Peyer's patch (tissue), 4 donors: Measurements from ENCODE around the gene SPRR3. TPM values are rescaled to one million over a fixed set of nuclear protein-coding genes. Genes with fewer than 3 reads are reported as not detected.

ENCODE experiments used
- DNase-seq, 3 donors: peaks; one replicate each; pipeline ENCODE4 v3.0.0-alpha.2; 2017 to 2019
- H3K27ac ChIP-seq, 4 donors: fragments of 200-600 bp; sonication (generic); one replicate each; pipeline ENCODE4 v1.5.1; 2016 to 2019
- H3K27me3 ChIP-seq, 2 donors: fragments of 200-600 bp; sonication (generic); one replicate each; pipeline ENCODE4 v1.5.1; 2019
- H3K36me3 ChIP-seq, 3 donors: fragments of 200-600 bp; sonication (generic); one replicate each; pipeline ENCODE4 v1.5.1; 2016 to 2019
- H3K4me1 ChIP-seq, 4 donors: fragments of 200-600 bp; sonication (generic); one replicate each; pipeline ENCODE4 v1.5.1; 2016 to 2019
- H3K4me3 ChIP-seq, 4 donors: fragments of 200-600 bp; sonication (generic); 1 replicate in 3 of 4; 2 replicates in 1 of 4; pipeline ENCODE4 v1.5.1; 2016 to 2019; ENCODE audit warnings: mild to moderate bottlenecking in 1 of 4
- H3K9me3 ChIP-seq, 4 donors: fragments of 200-600 bp; sonication (generic); one replicate each; pipeline ENCODE4 v1.5.1; 2016 to 2019; ENCODE audit warnings: mild to moderate bottlenecking in 1 of 4
- CTCF ChIP-seq, 6 experiments: fragments of 450-650 bp in 4 of 6; fragments of 200-600 bp in 2 of 6; sonication (generic) in 1 of 6; IDR thresholded peaks; one replicate each; pipeline ENCODE4 v1.5.1; 2017 to 2019; ENCODE audit warnings: antibody characterized with exemption in 6 of 6, mild to moderate bottlenecking in 3 of 6, moderate library complexity in 1 of 6
- POLR2A ChIP-seq, 2 donors: fragments of 450-650 bp; IDR thresholded peaks; one replicate each; pipeline ENCODE4 v1.5.1; 2017; ENCODE audit warnings: antibody characterized with exemption in 2 of 2, mild to moderate bottlenecking in 2 of 2, moderate library complexity in 2 of 2
- total RNA-seq, 4 donors: library from RNA; depleted of rRNA; stranded (reverse); fragments of >200 nt; gene quantifications; one replicate each; pipeline ENCODE4 v1.1.0, GENCODE V29; 2016

The SPRR3 gene
- total RNA-seq, 4 donors from 2014 or later, result 4.4 TPM; not detected in 3

- Histone ChIP-seq H3K4me1 (no peaks in the 10 kb centered on the region), H3K9me3 (no peaks in the 10 kb centered on the region), H3K27me3 (no peaks in the 10 kb centered on the region), H3K36me3 (no peaks in the 10 kb centered on the region), H3K27ac (no peak overlapping the region), H3K4me3 (no peak overlapping the region)
- TF ChIP-seq POLR2A (IDR thresholded peaks at IDR 0.05), result no peak
- TF ChIP-seq CTCF (IDR thresholded peaks at IDR 0.05), result no peak
- no peak for DNase-seq
Observed at GRCh38 chr1:153023109-153023508, 21.6 kb downstream of the SPRR3 start.

- no peaks in the 10 kb centered on the region for H3K36me3 ChIP-seq
- DNase-seq, result no peak
- no peaks in the 10 kb centered on the region for H3K9me3 ChIP-seq
- H3K27me3 ChIP-seq, result no peaks in the 10 kb centered on the region
- H3K4me1 ChIP-seq, result no peaks in the 10 kb centered on the region
- no peak overlapping the region for H3K27ac ChIP-seq
- TF ChIP-seq CTCF (IDR thresholded peaks at IDR 0.05) (no peak), POLR2A (IDR thresholded peaks at IDR 0.05) (no peak)
- no peak overlapping the region for H3K4me3 ChIP-seq
Observed at GRCh38 chr1:153024413-153024812, 22.9 kb downstream of the SPRR3 start.

DNA sequence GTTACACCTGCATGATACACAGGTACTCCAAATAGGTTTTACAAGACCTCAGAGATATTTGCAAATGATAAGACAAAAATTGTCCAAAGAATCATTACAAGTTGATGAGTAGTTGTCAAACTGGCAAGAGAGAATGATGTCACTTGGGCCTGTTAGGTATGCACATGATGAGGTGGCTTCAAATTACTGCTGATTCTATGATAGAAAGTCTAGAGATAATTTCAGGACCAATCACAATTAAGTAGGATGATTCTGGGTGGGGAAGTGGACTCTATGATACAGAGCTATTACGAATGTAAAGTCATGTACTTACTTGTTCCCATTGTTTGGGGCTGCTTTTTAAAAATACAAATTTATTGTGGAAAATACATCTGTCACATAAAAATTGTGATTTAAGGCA, 24.2 kb downstream of the SPRR3 start:
- no peaks in the 10 kb centered on the region for H3K27me3 ChIP-seq
- TF ChIP-seq POLR2A (IDR thresholded peaks at IDR 0.05) (no peak), CTCF (IDR thresholded peaks at IDR 0.05) (no peak)
- no peaks in the 10 kb centered on the region for H3K4me1 ChIP-seq
- no peak overlapping the region for H3K27ac ChIP-seq
- no peak for DNase-seq
- H3K36me3 ChIP-seq, result no peaks in the 10 kb centered on the region
- no peaks in the 10 kb centered on the region for H3K9me3 ChIP-seq
- H3K4me3 ChIP-seq, result no peak overlapping the region

- DNase-seq, result no peak
- Histone ChIP-seq H3K4me3 (no peak overlapping the region), H3K27ac (no peak overlapping the region), H3K4me1 (no peaks in the 10 kb centered on the region), H3K27me3 (no peaks in the 10 kb centered on the region), H3K9me3 (no peaks in the 10 kb centered on the region), H3K36me3 (no peaks in the 10 kb centered on the region)
- no peak for TF ChIP-seq POLR2A (IDR thresholded peaks at IDR 0.05)
- TF ChIP-seq CTCF (IDR thresholded peaks at IDR 0.05), result no peak
Observed at GRCh38 chr1:153028766-153029165, 27.2 kb downstream of the SPRR3 start.

GRCh38 chr1:153030895-153031294, 29.3 kb downstream of the SPRR3 start, which contains the start of gene SPRR1B:
Gene SPRR1B, plus strand, starts transcription at chr1:153031203. Its CDS starts 1,143 bp downstream, at chr1:153032346.
- Histone ChIP-seq H3K27me3 (no peaks in the 10 kb centered on the region), H3K4me3 (no peak within 1 kb of the TSS), H3K36me3 (no peaks in the 10 kb centered on the region), H3K9me3 (no peaks in the 10 kb centered on the region), H3K4me1 (no peaks in the 10 kb centered on the region), H3K27ac (no peak within 1 kb of the TSS)
- no peak for DNase-seq
- no peak for TF ChIP-seq CTCF (IDR thresholded peaks at IDR 0.05)
- TF ChIP-seq POLR2A (IDR thresholded peaks at IDR 0.05), result no peak

- Histone ChIP-seq H3K27ac (no peak overlapping the region), H3K36me3 (no peaks in the 10 kb centered on the region), H3K4me3 (no peak overlapping the region), H3K27me3 (no peaks in the 10 kb centered on the region), H3K9me3 (no peaks in the 10 kb centered on the region), H3K4me1 (no peaks in the 10 kb centered on the region)
- no peak for DNase-seq
- TF ChIP-seq POLR2A (IDR thresholded peaks at IDR 0.05) (no peak), CTCF (IDR thresholded peaks at IDR 0.05) (no peak)
Observed at GRCh38 chr1:153032073-153032472, 30.5 kb downstream of the SPRR3 start.
